HepG2 (cell line): Measurements from ENCODE around the gene PHF14. TPM values are rescaled to one million over a fixed set of nuclear protein-coding genes. Genes with fewer than 3 reads are reported as not detected.

ENCODE experiments used
- ATAC-seq: fragments of 200-7000 bp; cut with Tn5 transposase; 3 replicates; pipeline ENCODE4 v1.9.1; 2020; ENCODE audit warnings: mild to moderate bottlenecking, moderate library complexity
- BruUV-seq: library from RNA; stranded (reverse); fragments of 400-500 nt; replicated peaks from 2 replicates; lab custom pipeline; 2021; lab: Mats Ljungman, UMichigan
- CTCF ChIA-PET: fragments of 300-600 bp; formaldehyde crosslinking; extraction: SDS; loops from one replicate; lab custom pipeline; 2021; ENCODE audit warnings: low total read pairs, inconsistent platforms, low intra/inter-chr PET ratio; lab: Yijun Ruan, JAX
- POLR2A ChIA-PET: fragments of 350-600 bp; sonication (Branson Sonifier 250); formaldehyde crosslinking; loops from one replicate; lab custom pipeline; 2020; ENCODE audit warnings: antibody characterized with exemption, inconsistent platforms; lab: Yijun Ruan, JAX
- DNase-seq: peaks from one replicate; pipeline ENCODE4 v3.0.0-alpha.2; 2015; ENCODE audit warnings: low spot score
- FAIRE-seq: peaks from 3 replicates; lab custom pipeline; 2011; peaks lifted over from hg19 to GRCh38; lab: Jason Lieb, UNC
- H2AFZ ChIP-seq: one replicate; pipeline ENCODE4 v1.6.1; 2011; ENCODE audit warnings: low read length, inconsistent platforms
- H3K27ac ChIP-seq: fragments of 300-600 bp; 3 replicates; pipeline ENCODE4 v1.8.0; 2011; ENCODE audit warnings: mixed run types, mild to moderate bottlenecking, mixed read lengths, low read length, inconsistent platforms; ENCODE audit not compliant: insufficient read depth; ENCODE audit errors: extremely low read length
- H3K27me3 ChIP-seq, 2 experiments: fragments of 200-600 bp in 1 of 2; 2 replicates in 1 of 2; 3 replicates in 1 of 2; pipeline versions ENCODE4 v1.6.0 to v1.8.0; 2011; ENCODE audit warnings: low read length in 2 of 2, mild to moderate bottlenecking in 2 of 2, moderate library complexity in 2 of 2, inconsistent platforms in 1 of 2; ENCODE audit not compliant: insufficient read depth in 2 of 2, control insufficient read depth in 1 of 2
- H3K36me3 ChIP-seq, 2 experiments: fragments of 200-600 bp in 1 of 2; replicated peaks in 1 of 2; 2 replicates in 1 of 2; 3 replicates in 1 of 2; pipeline versions ENCODE4 v1.5.1 to v1.8.0; 2011; ENCODE audit warnings: low read length in 2 of 2, inconsistent platforms in 1 of 2; ENCODE audit not compliant: insufficient read depth in 2 of 2, control insufficient read depth in 1 of 2
- H3K4me1 ChIP-seq: 2 replicates; pipeline ENCODE4 v1.5.1; 2012; ENCODE audit warnings: low read length, inconsistent platforms; ENCODE audit not compliant: insufficient read depth
- H3K4me2 ChIP-seq: 2 replicates; pipeline ENCODE4 v1.6.0; 2011; ENCODE audit warnings: low read depth, low read length, inconsistent platforms
- H3K4me3 ChIP-seq, 3 experiments: fragments of 200-600 bp in 1 of 3; sonication (generic), shearing (Covaris generic) in 1 of 3; replicated peaks in 1 of 3; 2 replicates each; pipeline ENCODE4 v1.5.1; 2011 to 2016; ENCODE audit warnings: low read length in 3 of 3, inconsistent platforms in 2 of 3, low read depth in 2 of 3, mild to moderate bottlenecking in 2 of 3, control low read depth in 1 of 3, mixed read lengths in 1 of 3; ENCODE audit not compliant: insufficient read depth in 1 of 3
- H3K79me2 ChIP-seq: one replicate; pipeline ENCODE4 v1.6.1; 2011; ENCODE audit warnings: low read length, inconsistent platforms; ENCODE audit not compliant: insufficient read depth
- H3K9ac ChIP-seq: 2 replicates; pipeline ENCODE4 v1.6.0; 2011; ENCODE audit warnings: mild to moderate bottlenecking, low read depth, low read length, inconsistent platforms; ENCODE audit not compliant: insufficient read depth
- H3K9me3 ChIP-seq: 2 replicates; pipeline ENCODE4 v1.5.1; 2012; ENCODE audit warnings: mild to moderate bottlenecking, low read length
- H4K20me1 ChIP-seq: 2 replicates; pipeline ENCODE4 v1.6.0; 2011; ENCODE audit warnings: inconsistent platforms, mild to moderate bottlenecking, low read length, moderate library complexity; ENCODE audit not compliant: insufficient read depth
- DMAP1 ChIP-seq: IDR thresholded peaks from 2 replicates; pipeline ENCODE4 v1.6.1; 2016
- LRRFIP1 ChIP-seq: sonication (generic); formaldehyde crosslinking; conservative IDR thresholded peaks from 2 replicates; pipeline ENCODE4 v1.4.0; 2020; ENCODE audit warnings: missing genetic modification reagents
- PATZ1 ChIP-seq: sonication (generic); formaldehyde crosslinking; IDR thresholded peaks from 2 replicates; pipeline ENCODE4 v1.4.0; 2020; ENCODE audit warnings: missing genetic modification reagents
- ZNF235 ChIP-seq: sonication (generic); formaldehyde crosslinking; IDR thresholded peaks from 2 replicates; pipeline ENCODE4 v1.8.1; 2023; ENCODE audit warnings: mild to moderate bottlenecking, missing genetic modification reagents, borderline replicate concordance
- WGBS: methylation state at CpG from one replicate; pipeline ENCODE4 v1.1.6; 2017; ENCODE audit warnings: low lambda C conversion rate; 5-methylcytosine and 5-hydroxymethylcytosine counted together
- in situ Hi-C: cut with HindIII; loops from 2 replicates; pipeline ENCODE4 v1.10.0; 2017; ENCODE audit warnings: low pct_unique_long_range_greater_than_20kb; ENCODE audit not compliant: extremely low pct_ligation_motif_present
- intact Hi-C: fragments of 100-400 bp; cut with micrococcal nuclease; formaldehyde crosslinking; loops from one replicate; pipeline ENCODE4 v1.10.0; 2022; ENCODE audit not compliant: unreplicated experiment
- polyA plus RNA-seq, 8 experiments: library from polyadenylated mRNA; depleted of rRNA in 3 of 8; stranded (reverse) in 7 of 8; unstranded in 1 of 8; fragments of >200 nt; fragmentation: Illumina TruSeq in 4 of 8; extraction: Trizol in 4 of 8; gene quantifications; 2 replicates each; pipeline versions ENCODE4 v1.2.1 to v1.2.3, GENCODE V29; 2011 to 2016; ENCODE audit warnings: low read depth in 4 of 8, missing spikeins in 1 of 8, mixed read lengths in 1 of 8; ENCODE audit not compliant: insufficient read depth in 1 of 8
- total RNA-seq, 5 experiments: library from RNA; depleted of rRNA; stranded (reverse); fragments of >200 nt; fragmentation: Illumina TruSeq; extraction: Trizol; gene quantifications; 2 replicates each; pipeline ENCODE4 v1.2.3, GENCODE V29; 2016; ENCODE audit warnings: low read depth in 1 of 5

The PHF14 gene
- total and polyA plus RNA-seq, 2 of the 13 experiments (the other 11 are each of a cell fraction or from before 2014, with no cell fraction given) = 18.9 to 68.7 TPM

- Histone ChIP-seq H3K27me3 (no peaks in the 10 kb centered on the region), H3K4me3 (no peak overlapping the region), H4K20me1 (no peaks in the 10 kb centered on the region), H3K79me2 (no peaks in the 10 kb centered on the region), H2AFZ (no peak overlapping the region), H3K4me2 (no peak overlapping the region), H3K9ac (no peak overlapping the region), H3K36me3 (peaks cover 0 to 3% of the 10 kb centered on the region in 2 experiments; a peak in 3 of 5 replicates), H3K9me3 (no peaks in the 10 kb centered on the region), H3K27ac (no peak overlapping the region), H3K4me1 (no peaks in the 10 kb centered on the region)
- FAIRE-seq (no peak), ATAC-seq (no peak), DNase-seq (no peak)
- BruUV-seq = no TSS peak
- ChIA-PET POLR2A (interaction anchor here (0.9 kb wide), 1 partner anchor 195 kb away, joined by 3 read pairs; a partner anchor contains a TSS), CTCF (no interaction called here)
- intact Hi-C loops = no loop called here
- WGBS = 97% methylated on average over 3 of the region's 3 CpGs
- in situ Hi-C loops = no loop called here
- TF ChIP-seq LRRFIP1 (CRISPR knock-in tag) (no peak), ZNF235 (no peak), PATZ1 (CRISPR knock-in tag) (no peak), DMAP1 (CRISPR knock-in tag) (no peak)
Observed at GRCh38 chr7:11135573-11135972, 161.9 kb downstream of the PHF14 start.
